GM19395 (cell line): ENCODE measurements around the gene COL3A1.

Experiments used
- ATAC-seq: cut with Tn5 transposase; IDR thresholded peaks from one replicate; pipeline ENCODE4 v1.9.1; 2021; ENCODE audit warnings: mild to moderate bottlenecking, moderate library complexity; ENCODE audit not compliant: unreplicated experiment

The COL3A1 gene

GRCh38 chr2:188974164-188974563, at the start of gene COL3A1:
Gene COL3A1 (plus strand): TSS chr2:188974373. CDS start chr2:188974490, 117 bp downstream.
- ATAC-seq, result no peak

GRCh38 chr2:188928643-188929042, 45.5 kb upstream of the COL3A1 start:
- ATAC-seq, result no peak

GRCh38 chr2:188931361-188931760, 42.8 kb upstream of the COL3A1 start:
- ATAC-seq, result no peak

- no peak for ATAC-seq
Observed at GRCh38 chr2:188937228-188938220, 36.6 kb upstream of the COL3A1 start.

GRCh38 chr2:188940171-188940570, 34.0 kb upstream of the COL3A1 start:
- no peak for ATAC-seq

- no peak for ATAC-seq
Observed at GRCh38 chr2:188944442-188944841, 29.7 kb upstream of the COL3A1 start.

GRCh38 chr2:188949046-188949818, 24.9 kb upstream of the COL3A1 start:
- no peak for ATAC-seq

GRCh38 chr2:188952901-188953300, 21.3 kb upstream of the COL3A1 start:
- no peak for ATAC-seq

- ATAC-seq, result no peak
Observed at GRCh38 chr2:188956290-188956689, 17.9 kb upstream of the COL3A1 start.

- ATAC-seq, result no peak
Observed at GRCh38 chr2:188956961-188957360, 17.2 kb upstream of the COL3A1 start.

GRCh38 chr2:188957646-188958045, 16.5 kb upstream of the COL3A1 start:
- ATAC-seq, result no peak

GRCh38 chr2:188963741-188964140, 10.4 kb upstream of the COL3A1 start:
- ATAC-seq, result no peak

- no peak for ATAC-seq
Observed at GRCh38 chr2:188964976-188965546, 9.1 kb upstream of the COL3A1 start.

GRCh38 chr2:188965563-188965962, 8.6 kb upstream of the COL3A1 start:
- ATAC-seq, result no peak

GRCh38 chr2:188966079-188966571, 8.0 kb upstream of the COL3A1 start:
- ATAC-seq, result no peak

GRCh38 chr2:188966728-188967440, 7.3 kb upstream of the COL3A1 start:
- ATAC-seq, result no peak

GRCh38 chr2:188969236-188969635, 4.9 kb upstream of the COL3A1 start:
- no peak for ATAC-seq

- no peak for ATAC-seq
Observed at GRCh38 chr2:188969651-188970050, 4.5 kb upstream of the COL3A1 start.

- ATAC-seq, result no peak
Observed at GRCh38 chr2:188970211-188970610, 4.0 kb upstream of the COL3A1 start.

GRCh38 chr2:188971432-188971861, 2.7 kb upstream of the COL3A1 start:
- ATAC-seq, result no peak

- no peak for ATAC-seq
Observed at GRCh38 chr2:188973641-188974040, 532 bp upstream of the COL3A1 start.
